ENCODE measurements around the gene FAM20C. TPM values are rescaled to one million over a fixed set of nuclear protein-coding genes. Genes with fewer than 3 reads are reported as not detected.

The FAM20C gene
- total RNA-seq, 1 experiment from 2014 or later, result 8.8 TPM

- no TSS peak for BruUV-seq (replicated peaks)
- CTCF ChIA-PET, result interaction anchor here (0.7 kb wide), 1 partner anchor 11 kb away, joined by 3 read pairs; no protein-coding TSS in a partner anchor
- H3K4me1 Mint-ChIP-seq (ENCODE audit: insufficient read depth, unreplicated experiment), result peaks cover 12% of the 10 kb centered on the region
- H3K27me3 Mint-ChIP-seq (ENCODE audit: insufficient read depth, unreplicated experiment), result no peaks in the 10 kb centered on the region
- intact Hi-C loops (cut with micrococcal nuclease), result no loop called here
- no peak overlapping the region for H3K4me3 Mint-ChIP-seq (ENCODE audit: unreplicated experiment)
- H3K27ac Mint-ChIP-seq (ENCODE audit: low read depth, unreplicated experiment), result peak overlapping the region; percentile 75
- peak; percentile 78 for DNase-seq (ENCODE audit: unreplicated experiment)
- TF ChIP-seq CTCF (IDR thresholded peaks at IDR 0.05; ENCODE audit: unreplicated experiment), result no peak
- POLR2A ChIA-PET, result interaction anchor here (1.0 kb wide), 1 partner anchor 14 kb away, joined by 3 read pairs; no protein-coding TSS in a partner anchor
- peaks cover 15% of the 10 kb centered on the region for H3K36me3 Mint-ChIP-seq (ENCODE audit: insufficient read depth, unreplicated experiment)
- no peaks in the 10 kb centered on the region for H3K9me3 Mint-ChIP-seq (ENCODE audit: unreplicated experiment)
Measured at GRCh38 chr7:214410-215212, 22.2 kb downstream of the FAM20C start.

- BruUV-seq (replicated peaks), result no TSS peak
- Mint-ChIP-seq H3K9me3 (ENCODE audit: unreplicated experiment) (no peaks in the 10 kb centered on the region), H3K4me1 (ENCODE audit: insufficient read depth, unreplicated experiment) (peaks cover 12% of the 10 kb centered on the region), H3K36me3 (ENCODE audit: insufficient read depth, unreplicated experiment) (peaks cover 9% of the 10 kb centered on the region), H3K27me3 (ENCODE audit: insufficient read depth, unreplicated experiment) (no peaks in the 10 kb centered on the region), H3K4me3 (ENCODE audit: unreplicated experiment) (no peak overlapping the region), H3K27ac (ENCODE audit: low read depth, unreplicated experiment) (no peak overlapping the region)
- no peak for TF ChIP-seq CTCF (IDR thresholded peaks at IDR 0.05; ENCODE audit: unreplicated experiment)
- DNase-seq (ENCODE audit: unreplicated experiment), result no peak
- POLR2A ChIA-PET, result no interaction called here
- intact Hi-C loops (cut with micrococcal nuclease), result no loop called here
- CTCF ChIA-PET, result no interaction called here
Measured at GRCh38 chr7:216360-217300, 24.3 kb downstream of the FAM20C start.

DNA sequence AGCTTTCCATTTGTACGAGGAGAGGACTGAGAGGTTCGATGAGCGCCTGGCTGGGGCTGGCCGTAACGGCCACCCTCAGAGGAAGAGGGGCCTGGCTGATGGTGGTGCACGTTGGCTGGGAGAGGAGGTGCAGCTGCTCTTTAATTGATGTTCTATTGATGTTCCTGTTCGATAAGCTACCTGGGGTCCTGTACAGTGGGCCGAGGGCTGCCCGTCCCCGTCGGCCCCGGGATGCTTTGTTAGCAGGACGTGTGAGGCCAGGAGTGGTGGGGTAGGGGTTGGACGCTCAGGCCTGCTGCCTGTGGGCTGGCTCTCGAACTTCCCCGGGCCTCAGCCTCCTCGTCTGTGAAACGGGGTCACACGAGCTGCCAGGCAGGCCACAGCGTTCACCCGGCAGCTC lies 25.4 kb downstream of the FAM20C start:
- Mint-ChIP-seq H3K9me3 (ENCODE audit: unreplicated experiment) (no peaks in the 10 kb centered on the region), H3K4me3 (ENCODE audit: unreplicated experiment) (no peak overlapping the region), H3K27ac (ENCODE audit: low read depth, unreplicated experiment) (no peak overlapping the region), H3K36me3 (ENCODE audit: insufficient read depth, unreplicated experiment) (peaks cover under 1% of the 10 kb centered on the region), H3K4me1 (ENCODE audit: insufficient read depth, unreplicated experiment) (peaks cover 12% of the 10 kb centered on the region), H3K27me3 (ENCODE audit: insufficient read depth, unreplicated experiment) (no peaks in the 10 kb centered on the region)
- no peak for TF ChIP-seq CTCF (IDR thresholded peaks at IDR 0.05; ENCODE audit: unreplicated experiment)
- ChIA-PET CTCF (no interaction called here), POLR2A (interaction anchor here (0.6 kb wide), 1 partner anchor 159 kb away, joined by 3 read pairs; no protein-coding TSS in a partner anchor)
- BruUV-seq (replicated peaks), result no TSS peak
- DNase-seq (ENCODE audit: unreplicated experiment), result no peak
- intact Hi-C loops (cut with micrococcal nuclease), result no loop called here

DNA sequence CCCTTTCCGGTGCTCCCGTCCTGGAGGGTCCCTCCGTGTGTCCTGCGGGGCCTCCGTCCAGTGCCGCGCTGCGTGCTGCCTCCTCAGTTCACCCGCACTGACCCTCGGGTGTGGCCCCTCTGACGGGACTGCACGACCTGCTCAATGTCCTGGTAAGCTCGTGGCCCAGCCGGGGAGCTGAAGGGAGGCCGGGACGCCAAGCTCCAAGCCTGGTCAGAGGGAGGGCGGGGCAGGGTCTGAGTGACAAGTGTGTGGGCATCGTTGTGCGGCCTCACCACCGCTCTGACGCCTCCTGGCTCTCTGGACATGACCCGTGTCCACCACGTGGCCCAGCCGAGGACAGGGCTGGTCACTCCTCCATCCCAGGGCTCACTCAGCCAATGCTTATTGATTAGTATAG lies 25.9 kb downstream of the FAM20C start:
- H3K36me3 Mint-ChIP-seq (ENCODE audit: insufficient read depth, unreplicated experiment), result peaks cover 4% of the 10 kb centered on the region
- H3K27me3 Mint-ChIP-seq (ENCODE audit: insufficient read depth, unreplicated experiment), result no peaks in the 10 kb centered on the region
- BruUV-seq (replicated peaks), result no TSS peak
- DNase-seq (ENCODE audit: unreplicated experiment), result no peak
- ChIA-PET CTCF (interaction anchor here (0.7 kb wide), 1 partner anchor 10 kb away, joined by 3 read pairs; no protein-coding TSS in a partner anchor), POLR2A (no interaction called here)
- peaks cover 12% of the 10 kb centered on the region for H3K4me1 Mint-ChIP-seq (ENCODE audit: insufficient read depth, unreplicated experiment)
- intact Hi-C loops (cut with micrococcal nuclease), result no loop called here
- no peaks in the 10 kb centered on the region for H3K9me3 Mint-ChIP-seq (ENCODE audit: unreplicated experiment)
- TF ChIP-seq CTCF (IDR thresholded peaks at IDR 0.05; ENCODE audit: unreplicated experiment), result no peak
- no peak overlapping the region for H3K4me3 Mint-ChIP-seq (ENCODE audit: unreplicated experiment)
- H3K27ac Mint-ChIP-seq (ENCODE audit: low read depth, unreplicated experiment), result no peak overlapping the region
